Panc1 (cell line): Measurements from ENCODE around the gene SCG5. TPM values are rescaled to one million over a fixed set of nuclear protein-coding genes. Genes with fewer than 3 reads are reported as not detected.
"Not testable (repeated sequence)": the region's sequence is repeated elsewhere in the genome, so short reads cannot be mapped to it uniquely, and the experiment has no call there.

Experiments
- ATAC-seq: fragments of 200-7000 bp; cut with Tn5 transposase; 2 replicates; pipeline ENCODE4 v1.9.1; 2020; ENCODE audit warnings: mild to moderate bottlenecking, moderate library complexity
- BruUV-seq: library from RNA; stranded (reverse); fragments of 400-500 nt; replicated peaks from 2 replicates; lab custom pipeline; 2021; lab: Mats Ljungman, UMichigan
- CTCF ChIA-PET: fragments of 300-600 bp; sonication (Branson Sonifier 250); formaldehyde crosslinking; loops from one replicate; lab custom pipeline; 2022; ENCODE audit warnings: antibody characterized with exemption; lab: Charles Lee
- POLR2A ChIA-PET: fragments of 300-600 bp; sonication (Branson Sonifier 250); formaldehyde crosslinking; loops from one replicate; lab custom pipeline; 2022; ENCODE audit warnings: antibody characterized with exemption; lab: Charles Lee
- DNase-seq: peaks from one replicate; pipeline ENCODE4 v3.0.0-alpha.2; 2010; ENCODE audit warnings: low read depth, low spot score
- H3K27ac ChIP-seq: 2 replicates; pipeline ENCODE4 v1.5.1; 2011; ENCODE audit warnings: mild to moderate bottlenecking, low read length, inconsistent platforms
- H3K27me3 ChIP-seq: fragments of 200-500 bp; sonication (Bioruptor generic); 2 replicates; pipeline ENCODE4 v1.6.0; 2014; ENCODE audit warnings: low read length, inconsistent platforms; ENCODE audit not compliant: control insufficient read depth, insufficient read depth
- H3K36me3 ChIP-seq: fragments of 200-500 bp; sonication (Bioruptor generic); 2 replicates; pipeline ENCODE4 v1.5.1; 2014; ENCODE audit warnings: inconsistent platforms, mild to moderate bottlenecking, low read length, moderate library complexity; ENCODE audit not compliant: control insufficient read depth, insufficient read depth
- H3K4me1 ChIP-seq: 2 replicates; pipeline ENCODE4 v1.5.1; 2011; ENCODE audit warnings: inconsistent platforms, mild to moderate bottlenecking, low read length, moderate library complexity; ENCODE audit not compliant: control insufficient read depth, insufficient read depth
- H3K4me3 ChIP-seq, 2 experiments: 2 replicates each; pipeline ENCODE4 v1.5.1; 2011 to 2012; ENCODE audit warnings: low read depth in 2 of 2, low read length in 2 of 2, mild to moderate bottlenecking in 2 of 2, inconsistent platforms in 1 of 2, moderate library complexity in 1 of 2
- H3K9me3 ChIP-seq: fragments of 200-500 bp; sonication (Bioruptor generic); 2 replicates; pipeline ENCODE4 v1.5.1; 2014; ENCODE audit warnings: low read depth, mild to moderate bottlenecking, inconsistent platforms, low read length, moderate library complexity; ENCODE audit not compliant: control insufficient read depth, insufficient read depth
- CTCF ChIP-seq: fragments of 450-650 bp; IDR thresholded peaks from 2 replicates; pipeline ENCODE4 v1.5.1; 2017; ENCODE audit warnings: mild to moderate bottlenecking
- POLR2AphosphoS5 ChIP-seq: IDR thresholded peaks from 2 replicates; pipeline ENCODE4 v1.6.1; 2012; ENCODE audit warnings: mild to moderate bottlenecking, low read depth, low read length, moderate library complexity
- REST ChIP-seq, 2 experiments: IDR thresholded peaks; 2 replicates each; pipeline ENCODE4 v1.6.1; 2011 to 2012; ENCODE audit warnings: low read depth in 2 of 2, control low read depth in 1 of 2, low read length in 1 of 2, mild to moderate bottlenecking in 1 of 2, moderate library complexity in 1 of 2; ENCODE audit not compliant: insufficient read depth in 1 of 2
- SIN3A ChIP-seq: IDR thresholded peaks from 2 replicates; pipeline ENCODE4 v1.6.1; 2012; ENCODE audit warnings: low read depth, mild to moderate bottlenecking, low read length, moderate library complexity, borderline replicate concordance; ENCODE audit not compliant: insufficient read depth
- TCF7L2 ChIP-seq: IDR thresholded peaks from 2 replicates; pipeline ENCODE4 v1.6.1; 2011; ENCODE audit warnings: mild to moderate bottlenecking, low read depth, low read length, inconsistent platforms
- in situ Hi-C: cut with HindIII; loops from 2 replicates; pipeline ENCODE4 v1.10.0; 2016; ENCODE audit warnings: low sequenced_read_pairs, low pct_unique_long_range_greater_than_20kb
- intact Hi-C: fragments of 100-400 bp; cut with micrococcal nuclease; formaldehyde crosslinking; loops from one replicate; pipeline ENCODE4 v1.10.0; 2022; ENCODE audit not compliant: unreplicated experiment
- total RNA-seq: library from RNA; stranded (reverse); gene quantifications from one replicate; pipeline ENCODE4 v1.2.1, GENCODE V29; 2021; ENCODE audit not compliant: unreplicated experiment

Gene SCG5
- total RNA-seq, 1 experiment from 2014 or later, result 0.67 TPM

GRCh38 chr15:32615051-32615870, 26.2 kb upstream of the SCG5 start, which contains the start of gene ARHGAP11A:
TSS of gene ARHGAP11A (plus strand) at chr15:32615504. CDS start at chr15:32616212, 708 bp downstream.
- peak; percentile 92 for ATAC-seq
- H3K4me3 ChIP-seq, result peak within 1 kb of the TSS; percentile 56 to 73
- H3K36me3 ChIP-seq, H3K4me1 ChIP-seq, CTCF ChIA-PET, in situ Hi-C loops, H3K9me3 ChIP-seq, BruUV-seq, POLR2A ChIA-PET, H3K27me3 ChIP-seq, intact Hi-C loops: not testable (repeated sequence)
- peak; percentile 88 for DNase-seq
- 0 out of 2 replicates have a peak, but pooled peaks have one; percentile 43 for TF ChIP-seq SIN3A
- H3K27ac ChIP-seq, result peak within 1 kb of the TSS; percentile 91

- H3K4me1 ChIP-seq, intact Hi-C loops, H3K36me3 ChIP-seq, CTCF ChIA-PET, H3K9me3 ChIP-seq, H3K27me3 ChIP-seq, DNase-seq, POLR2A ChIA-PET, in situ Hi-C loops: not testable (repeated sequence)
- TSS peak; percentile 96 for BruUV-seq
- Histone ChIP-seq H3K27ac (peak overlapping the region; percentile 91), H3K4me3 (peak overlapping the region; percentile 56 to 73)
- ATAC-seq, result peak; percentile 23; the same call in 1 of the 2 replicates
Observed at GRCh38 chr15:32615871-32616426, 25.6 kb upstream of the SCG5 start.

GRCh38 chr15:32636410-32636809, 5.1 kb upstream of the SCG5 start:
- ChIA-PET POLR2A (no interaction called here), CTCF (no interaction called here)
- Histone ChIP-seq H3K27me3 (no peaks in the 10 kb centered on the region), H3K36me3 (peaks cover 64% of the 10 kb centered on the region), H3K27ac (no peak overlapping the region), H3K9me3 (no peaks in the 10 kb centered on the region), H3K4me3 (no peak overlapping the region), H3K4me1 (no peaks in the 10 kb centered on the region)
- BruUV-seq, result no TSS peak
- intact Hi-C loops (no loop called here), in situ Hi-C loops (no loop called here)
- DNase-seq (no peak), ATAC-seq (no peak)
- no peak for TF ChIP-seq CTCF
- TF ChIP-seq TCF7L2, result no peak
- TF ChIP-seq POLR2AphosphoS5, result no peak
- TF ChIP-seq REST (IDR thresholded peaks at IDR 0.05; ENCODE audit: insufficient read depth in 1 of 2, low read depth in 2 of 2, low read length in 1 of 2), result no peak
- no peak for TF ChIP-seq SIN3A
